Stomach (tissue), 4 donors: Measurements from ENCODE around the gene P2RX1.

Source experiments
- EP300 ChIP-seq: sonication (generic); formaldehyde crosslinking; IDR thresholded peaks from one replicate; pipeline ENCODE4 v1.6.1; 2017; ENCODE audit warnings: antibody characterized with exemption
- POLR2A ChIP-seq, 4 donors: fragments of 450-650 bp; IDR thresholded peaks; one replicate each; pipeline ENCODE4 v1.6.1; 2016; ENCODE audit warnings: antibody characterized with exemption in 4 of 4, control low read depth in 2 of 4, mild to moderate bottlenecking in 1 of 4, moderate library complexity in 1 of 4

- TF ChIP-seq EP300, result no peak
- TF ChIP-seq POLR2A (IDR thresholded peaks at IDR 0.05), result no peak
Observed at GRCh38 chr17:3937359-3937758, 21.1 kb upstream of the P2RX1 start.
